ENCODE data around the gene CCDC154. TPM values are rescaled to one million over a fixed set of nuclear protein-coding genes. Genes with fewer than 3 reads are reported as not detected.

Gene CCDC154
- total and polyA plus RNA-seq, 9 of the 15 experiments (the other 6 are each of a cell fraction or from before 2014, with no cell fraction given) = 0.15 to 1.4 (median 0.20) TPM; not detected in 5

DNA sequence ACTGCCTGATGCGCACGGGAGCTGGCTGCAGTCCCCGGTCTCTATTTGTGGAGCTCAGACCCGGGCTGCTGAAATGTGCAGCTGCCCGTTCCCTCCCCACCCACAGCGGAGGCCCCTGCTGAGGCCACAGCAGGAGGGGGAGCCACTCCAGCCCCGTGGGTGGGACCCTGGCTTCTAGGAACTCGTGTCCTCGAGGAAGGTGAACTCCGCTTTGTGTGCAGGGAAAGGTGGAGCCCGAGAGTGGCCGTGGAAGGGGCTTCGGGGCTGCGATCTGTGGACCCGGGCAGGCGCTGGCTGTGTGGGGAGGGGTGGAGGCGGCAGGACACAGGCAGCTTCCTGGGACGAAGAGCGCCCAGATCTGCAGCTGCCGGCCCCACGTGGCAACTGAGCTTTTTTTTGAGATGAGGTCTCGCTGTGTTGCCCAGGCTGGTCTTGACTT lies 2.9 kb downstream of the CCDC154 start:
- CTCF ChIA-PET (ENCODE audit: low intra/inter-chr PET ratio) = no interaction called here
- FAIRE-seq = no peak
- H3K9ac ChIP-seq (ENCODE audit: insufficient read depth in 1 of 2, low read depth in 2 of 2, low read length in 2 of 2) = peak overlapping the region in 1 of 2 experiments; percentile 80; a peak in 2 of 4 replicates

More for the DNA sequence above, 2.9 kb downstream of the CCDC154 start:
- Histone ChIP-seq H4K20me1 (replicated peaks; ENCODE audit: control insufficient read depth, insufficient read depth, low read length) (no peaks in the 10 kb centered on the region), H2AFZ (ENCODE audit: low read depth, low read length) (peak overlapping the region; percentile 52; the same call in 1 of the 2 replicates), H3K9me3 (replicated peaks; ENCODE audit: control insufficient read depth, insufficient read depth, low read depth, low read length) (no peaks in the 10 kb centered on the region), H3K36me3 (ENCODE audit: control insufficient read depth, insufficient read depth, low read length) (peaks cover 9% of the 10 kb centered on the region; the same call in 1 of the 3 replicates), H3K79me2 (ENCODE audit: control insufficient read depth, insufficient read depth, low read length) (no peaks in the 10 kb centered on the region), H3K27me3 (ENCODE audit: control insufficient read depth in 2 of 2, insufficient read depth in 2 of 2, low read length in 2 of 2) (no peaks in the 10 kb centered on the region), H3K4me3 (no peak overlapping the region), H3K4me2 (ENCODE audit: insufficient read depth, low read length) (no peak overlapping the region), H3K9me1 (ENCODE audit: control insufficient read depth, insufficient read depth, low read length) (no peaks in the 10 kb centered on the region), H3K27ac (ENCODE audit: extremely low read depth, low read depth, low read length) (no peak overlapping the region), H3K4me1 (replicated peaks in 1 of 2; ENCODE audit: control insufficient read depth in 2 of 2, insufficient read depth in 2 of 2, low read length in 2 of 2) (peaks cover 0 to 73% of the 10 kb centered on the region in 2 experiments; a peak in 3 of 5 replicates)
- WGBS (ENCODE audit: insufficient coverage, low coverage, missing lambda C conversion rate) = 44% methylated on average over 14 of the region's 22 CpGs
- no peak for TF ChIP-seq MXI1 (IDR thresholded peaks at IDR 0.05; ENCODE audit: low read depth, low read length)
- TF ChIP-seq ZNF146 (CRISPR knock-in tag; IDR thresholded peaks at IDR 0.05; ENCODE audit: unreplicated experiment) = no peak
- no peak for TF ChIP-seq SMAD3 (CRISPR knock-in tag; conservative IDR thresholded peaks at IDR 0.05)
- TF ChIP-seq SIN3A (IDR thresholded peaks at IDR 0.05; ENCODE audit: borderline replicate concordance in 2 of 2, control insufficient read depth in 1 of 2, low read depth in 2 of 2, low read length in 2 of 2) = no peak
- no peak for TF ChIP-seq ZNF592 (IDR thresholded peaks at IDR 0.05)
- TF ChIP-seq USF2 (CRISPR knock-in tag; IDR thresholded peaks at IDR 0.05) = no peak
- TF ChIP-seq HNRNPH1 (optimal IDR thresholded peaks at IDR 0.05; ENCODE audit: low read depth, low read length) = no peak
- TF ChIP-seq ETS2 (tag; IDR thresholded peaks at IDR 0.05; ENCODE audit: borderline replicate concordance, poor library complexity, severe bottlenecking) = no peak
- no peak for TF ChIP-seq PBX2 (CRISPR knock-in tag; IDR thresholded peaks at IDR 0.05; ENCODE audit: low read depth)
- TF ChIP-seq PBX2 (tag; conservative IDR thresholded peaks at IDR 0.05; ENCODE audit: low read depth) = no peak
- TF ChIP-seq EHMT2 (IDR thresholded peaks at IDR 0.05) = no peak
- TF ChIP-seq OTX1 (CRISPR knock-in tag; IDR thresholded peaks at IDR 0.05) = no peak
- in situ Hi-C loops (cut with MboI) = no loop called here
- no TSS peak for BruUV-seq (replicated peaks)
- intact Hi-C loops (cut with micrococcal nuclease) = no loop called here
- DNase-seq (ENCODE audit: extremely low read depth in 1 of 4, low spot score in 3 of 4) (peak in 1 of 4 experiments; percentile 49), ATAC-seq (no peak)
- POLR2A ChIA-PET = interaction anchor here (1.0 to 1.2 kb wide), 3 partner anchors 8 to 21 kb away, joined by 3 read pairs; partner anchors contain the start of gene UQCC4
